HCEC 1CT (cell line): ENCODE results near the gene ATP6V0E2.

Source experiments
- DNase-seq: peaks from one replicate; pipeline ENCODE4 v3.0.0-alpha.2; 2017

The ATP6V0E2 gene

DNA sequence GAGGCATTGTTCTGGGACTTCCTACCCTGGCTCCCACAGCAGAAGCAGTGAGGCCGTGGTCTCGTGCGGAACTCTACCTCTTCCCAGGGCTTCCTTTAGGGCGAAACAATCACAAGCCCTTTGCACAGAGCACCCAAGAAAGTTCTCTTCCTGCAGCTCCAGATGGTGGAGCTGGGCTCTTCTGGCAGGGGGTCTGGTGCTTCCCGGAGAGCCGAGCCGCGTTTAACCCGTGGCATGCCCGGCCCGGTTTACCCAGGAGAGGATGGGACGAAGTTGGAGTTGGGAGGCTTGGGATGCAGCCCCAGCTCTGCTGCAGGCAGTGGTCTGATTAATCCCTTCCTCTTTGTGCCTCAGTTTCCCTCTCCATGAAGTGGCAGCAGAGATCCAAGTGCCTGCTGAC, 9.0 kb upstream of the ATP6V0E2 start:
- no peak for DNase-seq

DNA sequence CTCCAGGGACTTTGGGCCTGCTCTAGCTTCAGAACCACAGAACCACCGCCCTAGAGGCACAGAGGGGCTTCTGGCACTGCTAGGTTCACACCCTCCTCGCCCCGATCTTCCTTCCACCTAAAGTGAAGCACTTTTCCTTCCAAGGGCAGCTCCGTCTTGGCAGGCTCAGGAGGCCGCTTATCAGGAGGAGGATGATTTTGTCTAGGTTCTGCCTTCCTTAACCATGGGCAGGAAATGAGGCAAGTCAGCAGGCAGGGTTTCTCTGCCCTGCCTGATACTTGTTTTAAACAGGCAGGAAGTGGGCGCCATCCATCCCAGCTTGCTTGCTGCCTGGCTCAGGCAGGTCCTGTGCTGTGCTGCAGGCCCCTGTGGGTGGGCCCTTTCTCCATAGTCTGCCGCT, 8.3 kb upstream of the ATP6V0E2 start:
- no peak for DNase-seq

DNA sequence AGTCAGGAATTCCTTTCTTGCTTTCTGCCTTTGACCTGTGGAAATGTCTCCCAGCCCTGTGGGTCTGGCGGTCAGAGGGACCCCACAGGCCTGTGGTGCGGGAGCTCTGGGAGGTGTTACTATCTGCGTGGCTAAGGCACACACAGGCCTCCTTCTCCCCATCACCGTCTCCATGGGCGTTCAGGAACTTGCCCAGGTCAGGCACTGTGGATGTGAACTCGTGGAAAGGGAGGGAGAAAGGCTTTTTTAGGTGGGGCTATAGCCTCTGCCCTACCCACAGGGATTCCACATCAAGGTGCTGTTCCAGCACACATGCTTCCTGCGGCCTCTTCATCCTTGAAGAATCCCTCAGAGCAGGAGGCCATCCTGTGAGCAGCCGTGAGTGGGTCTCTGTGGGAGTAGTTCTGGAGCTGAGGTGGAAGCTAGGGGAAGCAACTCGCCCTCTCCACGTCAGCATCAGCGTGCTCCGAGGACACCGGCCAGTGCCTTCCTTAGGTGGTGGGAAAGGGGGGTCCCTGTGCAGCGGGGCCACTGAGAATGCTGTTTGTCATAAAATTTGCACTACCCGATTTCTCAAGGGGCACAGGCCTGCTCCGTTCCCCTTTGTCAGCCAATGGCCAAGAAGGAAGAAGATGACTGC, 7.5 kb upstream of the ATP6V0E2 start:
- no peak for DNase-seq

DNA sequence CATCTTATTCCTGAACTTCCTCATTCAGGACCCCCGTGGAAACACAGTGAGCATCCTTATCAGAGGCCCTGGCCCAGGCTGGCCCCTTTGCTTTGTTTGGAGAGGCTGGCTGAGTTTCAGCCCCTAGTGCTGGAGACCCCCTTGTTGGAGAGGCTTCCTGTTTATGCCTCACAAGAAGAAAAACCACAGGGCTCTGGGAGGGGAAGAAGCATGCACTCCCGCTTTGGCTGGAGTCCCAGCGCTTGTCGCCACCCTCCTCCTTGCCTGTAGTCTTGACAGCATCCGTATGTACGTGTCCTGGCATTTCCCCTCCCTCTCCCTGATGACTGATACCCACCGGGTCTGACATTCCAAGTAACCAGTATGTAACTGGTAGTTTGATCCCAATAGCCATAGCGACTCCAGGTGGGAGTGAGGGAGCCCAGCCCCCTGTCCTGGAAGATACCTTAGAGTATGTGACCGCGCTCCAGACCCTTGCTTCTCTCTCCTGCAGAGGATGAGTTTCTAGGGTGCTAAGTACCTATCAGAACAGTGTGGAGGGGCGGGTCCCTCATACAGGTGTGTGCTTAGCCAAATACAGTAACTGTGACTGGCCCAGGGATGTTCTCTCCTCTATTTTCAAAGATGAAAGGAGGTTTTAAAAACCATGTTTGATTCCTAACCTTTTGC, 6.9 kb upstream of the ATP6V0E2 start:
- peak; percentile 5 for DNase-seq

DNA sequence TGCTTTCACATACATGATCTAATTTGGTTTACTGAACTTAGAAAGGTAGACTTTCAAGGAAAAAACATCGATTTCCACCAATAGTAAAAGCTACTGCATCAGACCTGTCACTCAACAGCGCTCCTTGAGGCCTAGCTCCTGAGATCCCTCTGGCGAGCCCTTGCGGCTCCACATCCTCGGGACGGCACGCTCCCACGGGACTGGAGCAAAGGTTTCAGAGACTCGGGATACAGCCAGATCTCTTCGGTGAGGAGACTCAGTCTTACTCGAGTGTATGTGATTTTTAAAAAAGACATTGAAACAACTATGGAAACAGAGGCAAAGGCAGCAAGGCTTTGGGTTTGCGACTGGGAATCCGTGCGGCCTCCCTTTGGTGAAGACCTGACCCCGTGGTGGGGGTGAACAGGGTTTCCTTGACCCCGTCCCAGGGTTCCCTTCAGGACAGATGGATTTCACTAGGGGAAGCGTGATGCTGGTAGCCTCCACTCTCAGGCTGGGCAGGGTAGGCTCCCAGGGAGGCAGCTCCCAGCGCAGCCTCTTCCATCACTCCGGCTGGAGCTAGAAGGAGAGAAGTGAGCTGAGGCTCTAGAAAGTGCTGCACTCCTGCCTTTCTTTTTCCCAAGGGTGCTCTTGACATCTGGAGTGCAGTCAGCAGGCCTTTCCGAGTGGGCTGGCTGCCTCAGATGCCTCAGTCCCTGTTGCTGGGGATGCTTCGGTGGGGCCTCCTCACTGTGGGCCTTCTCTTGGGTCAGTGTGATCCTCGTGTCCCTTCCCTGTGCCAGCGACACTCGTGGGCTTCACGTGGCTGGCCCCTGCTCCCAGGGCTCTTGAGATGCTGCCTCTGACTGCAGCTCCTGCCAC, 5.8 kb upstream of the ATP6V0E2 start:
- DNase-seq = no peak

DNA sequence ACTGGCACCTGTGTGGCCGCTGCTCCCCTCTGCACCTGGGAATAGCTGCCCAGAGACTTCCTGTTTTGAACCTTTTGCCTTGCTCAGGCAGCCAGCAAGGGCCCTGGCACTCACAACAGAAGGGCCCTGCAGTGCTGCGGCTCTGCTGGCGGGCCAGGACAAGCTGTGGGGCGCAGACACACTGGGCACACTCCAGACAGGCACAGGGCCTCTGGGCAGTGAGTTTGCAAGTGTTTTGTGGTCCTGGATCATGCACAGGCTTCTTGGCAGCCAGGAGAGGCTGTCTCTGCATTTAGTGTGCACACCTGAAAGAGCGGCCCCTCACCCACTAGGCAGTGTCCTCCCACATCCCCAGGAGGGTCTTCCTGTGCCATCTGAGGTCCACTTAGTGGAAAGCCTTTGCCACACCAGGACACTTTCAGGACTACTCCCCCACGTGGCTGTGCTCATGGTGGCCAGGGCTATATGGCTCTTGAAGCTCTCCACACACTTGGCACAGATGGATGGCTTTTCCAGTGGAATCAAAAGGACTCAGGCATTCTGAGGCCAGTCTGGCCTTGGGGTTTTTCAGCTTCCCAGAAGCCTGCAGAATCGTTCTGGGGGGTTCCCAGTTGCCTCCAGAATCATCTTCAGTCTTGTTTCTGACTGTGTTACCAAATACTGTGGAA, 5.0 kb upstream of the ATP6V0E2 start:
- no peak for DNase-seq

DNA sequence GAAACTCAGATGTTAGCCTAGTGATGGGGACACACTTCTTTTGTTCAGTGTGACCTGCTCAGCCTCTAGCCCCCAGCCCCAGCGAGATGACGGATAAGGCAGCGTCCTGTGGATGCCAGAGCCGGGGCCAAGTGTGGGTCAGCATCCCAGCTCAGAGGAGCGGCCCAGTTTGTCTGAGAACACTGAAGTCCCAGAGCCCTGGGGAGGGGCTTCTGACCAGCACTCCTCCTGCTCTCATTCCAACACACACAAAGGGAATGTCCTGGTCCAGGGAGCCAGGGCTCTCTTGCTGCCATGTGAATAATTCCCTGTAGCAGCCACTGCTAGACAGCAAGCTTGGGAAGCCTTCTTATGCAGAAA, 4.5 kb upstream of the ATP6V0E2 start:
- no peak for DNase-seq

DNA sequence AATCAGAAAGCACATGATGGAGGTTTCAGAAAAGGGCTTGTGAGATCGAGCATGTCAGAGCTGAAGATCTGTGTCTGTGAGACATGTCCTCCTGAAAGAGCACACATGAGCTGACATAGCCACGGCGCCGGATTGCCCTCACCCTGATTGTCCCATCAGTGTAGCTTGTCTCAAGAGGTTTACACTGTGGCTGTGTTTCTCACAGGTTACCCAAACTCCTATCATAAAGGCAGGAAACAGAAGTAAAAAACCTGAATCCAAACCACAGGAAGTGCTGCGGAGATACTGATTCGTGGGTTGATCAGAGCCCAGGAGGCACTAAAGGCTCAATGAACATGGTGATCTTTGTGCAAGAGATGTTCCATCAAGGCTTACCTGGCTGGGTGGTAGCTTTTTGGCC, 3.9 kb upstream of the ATP6V0E2 start:
- no peak for DNase-seq

DNA sequence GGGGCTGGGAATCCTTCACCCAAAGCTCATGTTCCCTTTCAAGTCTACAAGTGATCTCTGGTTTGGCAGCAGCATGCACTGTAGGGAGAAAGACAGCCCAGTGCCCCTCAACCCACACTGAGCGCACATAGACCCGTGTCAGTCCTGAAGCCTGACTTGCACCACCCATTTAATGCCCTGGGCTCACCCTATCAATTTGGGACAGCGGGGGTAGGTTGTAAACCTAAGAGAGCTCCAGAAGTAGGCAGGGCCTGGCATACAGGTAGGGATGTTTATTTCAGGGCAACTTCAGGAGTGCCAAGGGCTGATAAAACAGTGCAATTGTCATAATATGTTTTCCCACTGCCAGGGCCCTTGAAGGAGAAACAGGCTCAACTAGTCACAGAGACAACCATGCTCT, 3.5 kb upstream of the ATP6V0E2 start:
- no peak for DNase-seq

DNA sequence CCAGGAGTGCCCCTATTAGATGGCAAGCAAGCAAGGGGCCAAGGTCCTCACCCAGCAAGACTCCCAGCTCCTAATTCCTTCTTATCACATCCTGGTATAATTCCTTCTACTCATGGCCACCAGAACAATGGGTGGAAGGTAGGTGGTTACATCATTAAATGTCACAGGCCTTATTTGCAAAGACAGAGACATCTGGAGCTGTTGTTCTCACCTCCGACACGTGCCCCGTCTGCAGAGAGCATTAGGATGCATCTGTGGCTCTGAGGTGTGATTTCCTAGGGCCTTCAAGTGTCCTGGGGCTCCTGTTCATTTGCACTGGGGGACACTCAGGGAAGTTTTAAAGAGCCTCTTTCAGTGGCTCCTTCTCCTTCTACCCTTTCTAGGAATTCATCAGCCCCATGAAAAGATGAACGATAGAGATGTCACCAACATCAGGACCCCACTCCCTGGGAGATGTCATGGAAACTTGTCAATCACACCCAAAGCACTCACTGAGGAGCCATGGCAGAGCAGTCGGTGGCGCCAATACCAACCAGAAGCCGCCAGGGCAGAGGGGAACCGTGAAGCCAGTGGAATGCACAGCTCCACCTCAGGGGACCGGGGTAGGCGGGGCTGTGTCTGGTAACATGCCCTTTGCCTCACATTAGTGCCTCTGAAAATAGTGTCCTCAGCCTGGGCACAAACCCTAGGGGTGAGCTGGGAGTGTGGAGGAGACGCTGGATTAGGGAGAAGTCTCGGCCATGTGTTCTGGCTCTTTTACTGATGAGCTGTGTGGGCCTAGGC, 2.9 kb upstream of the ATP6V0E2 start:
- DNase-seq = no peak

DNA sequence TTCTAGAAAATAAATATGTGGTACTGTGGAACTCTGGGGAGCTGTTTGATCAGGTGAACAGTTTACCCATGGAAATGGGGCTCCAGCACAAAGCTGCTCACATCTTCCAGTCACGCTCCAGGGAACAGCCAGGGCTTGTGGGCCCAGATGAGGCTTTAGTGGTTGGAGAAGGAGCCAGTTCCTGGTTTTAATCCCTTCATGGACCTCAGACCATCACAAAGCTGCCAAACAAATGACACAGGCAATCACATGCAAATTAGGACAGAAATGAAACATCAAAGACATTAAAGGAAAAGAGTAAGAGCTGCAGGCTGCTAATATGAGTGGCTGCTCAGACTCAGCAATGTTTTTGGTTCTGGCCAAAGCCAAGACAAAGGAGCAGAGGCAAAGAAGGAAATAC, 2.2 kb upstream of the ATP6V0E2 start:
- no peak for DNase-seq

DNA sequence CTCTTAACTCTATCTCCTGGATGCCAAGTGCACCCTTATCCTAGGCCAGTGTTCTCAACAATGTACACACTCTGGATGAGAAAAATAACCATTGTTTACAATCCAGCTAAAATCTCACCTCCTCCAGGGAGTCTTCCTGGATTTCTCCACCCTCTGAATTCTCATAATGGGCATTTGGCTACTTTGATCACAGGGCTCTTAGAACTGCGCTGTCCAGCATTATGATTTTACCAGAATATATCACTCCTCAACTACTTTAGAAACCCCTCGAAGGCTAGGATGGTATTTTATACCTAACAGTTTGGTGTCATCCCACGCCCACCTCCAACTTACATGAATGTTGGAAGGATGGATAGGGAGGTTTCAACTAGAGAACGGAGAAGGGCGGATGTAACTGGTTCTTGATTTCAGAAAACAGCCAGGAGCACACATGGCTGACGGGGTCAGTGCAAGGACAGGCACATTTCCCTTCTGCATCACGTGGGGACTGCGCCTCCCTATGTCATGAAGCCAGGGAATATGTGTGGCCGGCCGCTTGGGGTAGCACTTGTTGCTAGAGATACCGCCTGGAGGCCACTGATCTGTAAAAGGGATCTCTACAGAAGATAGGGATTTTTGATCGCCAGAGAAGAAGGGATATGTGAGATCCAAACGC, 1.2 kb upstream of the ATP6V0E2 start:
- peak; percentile 84 for DNase-seq

DNA sequence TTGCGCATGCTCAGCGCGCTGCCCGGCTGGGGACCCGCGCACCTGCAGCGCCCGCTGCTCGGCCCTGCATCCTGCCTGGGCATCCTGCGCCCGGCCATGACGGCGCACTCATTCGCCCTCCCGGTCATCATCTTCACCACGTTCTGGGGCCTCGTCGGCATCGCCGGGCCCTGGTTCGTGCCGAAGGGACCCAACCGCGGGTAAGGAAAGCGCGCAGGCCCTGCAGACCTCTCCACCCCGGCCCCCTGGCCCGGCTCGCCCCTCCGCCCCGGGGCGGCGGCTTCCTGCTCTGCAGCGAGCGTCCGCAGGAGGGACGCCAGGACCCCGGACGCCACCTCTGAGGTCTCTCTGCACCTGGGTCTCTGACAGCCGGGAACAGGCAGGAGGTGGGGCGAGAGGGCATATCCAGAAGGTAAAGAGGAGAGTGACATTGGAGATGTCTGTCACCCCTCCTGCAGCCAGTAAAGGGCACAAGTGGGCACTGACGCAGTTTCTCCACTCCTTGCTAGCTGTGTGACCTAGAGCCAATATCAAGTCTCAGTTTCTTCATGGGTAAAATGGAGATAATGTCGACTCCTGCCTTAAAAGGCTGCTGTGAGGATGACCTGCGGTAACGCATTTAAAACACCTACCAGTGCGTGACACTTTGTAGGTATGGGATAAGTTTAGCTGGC, 338 bp downstream of the ATP6V0E2 start:
- no peak for DNase-seq

DNA sequence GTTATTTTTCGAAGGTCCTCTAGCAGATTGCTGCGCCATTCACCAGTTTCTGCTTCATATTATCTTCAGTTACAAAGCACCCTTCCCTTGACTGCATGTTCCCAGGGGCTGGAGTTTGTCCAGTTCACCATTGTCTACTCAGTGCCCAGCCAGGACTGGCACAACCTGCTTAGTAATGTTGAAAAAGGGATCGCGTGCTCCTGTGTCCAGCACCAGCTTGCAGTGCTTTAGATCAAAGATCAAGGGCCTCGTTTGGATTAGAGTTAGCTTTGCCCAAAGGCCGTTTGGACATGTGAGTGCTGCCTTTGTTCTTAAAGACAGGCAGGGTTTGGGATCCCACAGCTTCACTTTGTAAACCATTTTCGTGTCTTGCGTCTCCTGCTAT, 867 bp downstream of the ATP6V0E2 start:
- DNase-seq = no peak

DNA sequence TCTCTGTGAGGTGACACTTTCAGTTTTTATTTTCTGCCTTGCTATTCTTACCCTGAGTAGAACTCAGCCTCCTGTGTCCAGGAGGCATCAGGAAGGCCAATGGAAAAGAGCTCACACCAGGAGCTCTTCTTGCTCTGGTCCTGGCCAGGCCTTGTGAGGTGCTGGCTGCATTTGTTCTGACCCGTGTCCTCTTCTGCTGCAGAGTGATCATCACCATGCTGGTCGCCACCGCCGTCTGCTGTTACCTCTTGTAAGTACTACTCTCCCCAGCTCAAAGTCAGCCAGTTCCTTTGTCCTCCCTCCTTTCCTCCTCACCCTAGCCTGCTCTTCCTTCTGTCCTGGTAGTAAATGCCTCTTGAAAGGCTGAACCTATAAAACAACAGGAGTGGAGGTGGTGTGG, 1.6 kb downstream of the ATP6V0E2 start:
- DNase-seq = no peak

DNA sequence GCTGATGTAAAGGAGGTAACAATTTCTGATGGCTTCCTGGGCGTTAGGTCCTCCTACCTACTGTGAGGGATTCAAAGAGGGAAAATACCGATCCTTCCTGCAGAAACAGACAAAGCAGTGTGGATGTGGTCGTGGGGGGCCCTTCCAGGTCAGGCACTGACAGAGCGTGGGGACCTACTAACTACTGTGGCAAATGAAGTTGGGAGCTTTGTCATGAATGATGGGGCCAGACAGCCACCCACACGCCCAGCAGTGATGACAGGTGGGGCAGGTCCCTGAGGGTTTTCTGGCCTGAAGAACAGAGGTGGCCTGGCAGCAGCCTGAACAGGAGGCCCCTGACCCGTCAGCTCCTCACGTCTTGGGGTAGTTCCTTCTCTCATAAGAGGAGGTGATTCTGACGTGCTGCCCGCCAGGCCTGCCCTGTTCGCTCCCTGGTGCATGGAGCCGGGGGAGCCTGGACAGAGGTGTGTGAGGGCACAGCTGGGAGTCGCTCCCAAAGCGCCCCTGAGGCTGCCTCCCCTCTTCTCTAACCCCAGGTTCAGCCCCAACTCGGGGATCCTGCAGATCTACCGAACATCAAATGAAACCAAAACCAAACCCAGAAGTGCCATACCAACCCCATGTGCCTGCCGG, 4.2 kb downstream of the ATP6V0E2 start:
- DNase-seq = no peak

DNA sequence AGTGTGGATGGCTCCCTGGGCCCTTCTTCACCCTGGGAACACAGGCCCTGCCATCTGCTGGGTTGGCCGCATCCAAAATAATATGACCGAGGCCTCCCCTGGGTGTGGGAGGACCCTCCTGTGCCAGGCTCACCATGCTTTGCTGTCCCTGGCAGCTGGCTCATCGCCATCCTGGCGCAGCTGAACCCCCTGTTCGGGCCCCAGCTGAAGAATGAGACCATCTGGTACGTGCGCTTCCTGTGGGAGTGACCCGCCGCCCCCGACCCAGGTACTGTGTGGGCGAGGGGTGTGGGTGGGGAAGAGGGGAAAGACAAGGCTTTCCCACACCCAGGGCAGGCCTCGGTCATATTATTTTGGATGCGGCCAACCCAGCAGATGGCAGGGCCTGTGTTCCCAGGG, 4.8 kb downstream of the ATP6V0E2 start:
- DNase-seq = no peak

DNA sequence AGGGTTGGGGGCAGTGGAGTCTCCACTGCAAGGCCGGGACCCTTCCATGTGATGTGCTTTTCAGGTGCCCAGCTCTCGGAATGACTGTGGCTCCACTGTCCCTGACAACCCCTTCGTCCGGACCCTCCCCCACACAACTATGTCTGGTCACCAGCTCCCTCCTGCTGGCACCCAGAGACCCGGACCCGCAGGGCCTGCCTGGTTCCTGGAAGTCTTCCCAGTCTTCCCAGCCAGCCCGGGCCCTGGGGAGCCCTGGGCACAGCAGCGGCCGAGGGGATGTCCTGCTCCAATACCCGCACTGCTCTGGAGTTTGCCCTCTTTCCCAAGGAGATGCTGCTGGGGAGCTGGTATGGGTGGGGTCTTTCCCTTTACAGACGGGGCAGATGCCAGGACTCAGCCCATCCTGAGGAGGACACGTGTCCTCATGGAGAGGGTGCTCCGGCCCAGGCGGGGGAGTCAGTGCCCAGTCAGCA, 5.5 kb downstream of the ATP6V0E2 start:
- no peak for DNase-seq

DNA sequence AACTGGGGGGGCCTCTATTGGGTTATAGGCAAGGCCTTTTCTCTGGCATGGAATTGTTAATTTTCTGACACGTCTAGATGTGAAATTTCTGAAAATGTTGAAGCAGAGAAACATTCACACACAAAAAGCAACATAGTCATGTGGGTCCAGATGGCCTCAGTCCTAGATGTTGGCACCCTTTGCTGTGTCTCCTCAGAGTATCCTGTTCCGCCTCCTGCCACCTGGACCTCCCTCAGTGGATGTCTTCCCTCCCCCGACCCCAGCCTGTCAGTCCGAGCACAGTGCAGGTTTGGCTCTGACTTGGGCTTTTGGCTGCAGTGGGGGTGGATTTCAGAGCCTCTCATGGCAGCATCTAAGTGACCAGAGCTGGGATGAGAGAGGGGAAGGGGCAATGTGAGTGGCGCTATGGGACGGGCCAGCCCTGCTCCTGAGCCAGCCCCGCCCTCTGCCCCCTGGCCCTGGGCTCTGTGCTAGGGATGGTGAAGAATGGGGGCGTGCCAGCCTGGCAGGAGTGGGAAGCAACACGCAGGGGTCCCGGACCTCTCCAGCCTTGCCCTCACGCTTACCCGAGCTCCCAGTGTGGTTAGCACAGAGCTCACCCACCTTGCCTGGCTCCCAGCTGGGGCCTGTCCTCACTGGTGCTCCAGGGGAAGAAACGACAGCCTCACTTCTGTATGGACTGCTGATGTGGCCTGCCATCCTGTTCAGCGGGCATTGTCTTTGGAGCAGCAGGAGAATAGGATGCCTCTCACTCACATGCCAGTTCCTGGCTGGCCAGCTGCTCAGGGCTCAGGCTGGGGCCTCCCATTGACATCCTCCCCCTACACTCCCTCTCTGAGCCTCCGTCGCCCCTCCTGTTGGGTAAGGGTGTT, 6.2 kb downstream of the ATP6V0E2 start:
- no peak for DNase-seq
